GM18499 (cell line): ENCODE data around the gene SMIM38.

ENCODE experiments used
- ATAC-seq: cut with Tn5 transposase; IDR thresholded peaks from one replicate; pipeline ENCODE4 v1.9.1; 2021; ENCODE audit warnings: moderate number of reproducible peaks; ENCODE audit not compliant: insufficient read depth, unreplicated experiment

SMIM38 gene

DNA sequence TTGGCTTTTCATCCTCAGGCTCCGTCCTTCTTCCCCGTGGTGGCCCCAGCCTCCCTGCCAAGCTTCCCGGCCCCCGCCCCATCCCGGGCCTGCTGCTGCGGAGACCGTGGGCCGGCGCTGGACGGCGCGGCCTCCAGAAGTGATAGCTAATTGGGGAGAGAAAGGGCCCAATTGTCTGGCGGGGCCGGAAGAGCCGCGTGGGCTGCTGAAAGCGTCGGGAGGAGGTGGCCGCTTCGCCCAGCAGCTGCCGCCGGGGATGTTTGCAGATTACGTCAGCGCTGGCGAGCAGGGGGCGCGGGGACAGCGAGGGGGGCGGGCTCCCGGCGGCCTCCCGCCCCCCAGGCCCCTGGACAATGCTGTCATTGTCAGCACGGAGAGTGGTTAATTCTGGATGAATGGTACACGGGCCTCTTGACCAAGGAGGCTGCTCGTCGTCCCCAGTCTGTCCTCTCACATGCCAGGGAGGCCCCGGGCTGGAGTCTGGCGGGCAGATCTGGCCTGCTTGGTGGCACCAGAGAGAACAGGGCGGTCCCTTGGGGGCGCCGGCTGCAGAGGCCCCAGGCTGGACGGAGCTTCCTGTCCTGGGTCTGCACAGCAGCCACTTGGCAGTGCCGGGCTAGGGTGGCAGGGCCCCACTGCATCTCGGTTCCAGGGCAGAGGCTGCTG, 1.6 kb downstream of the SMIM38 start:
- ATAC-seq = no peak

DNA sequence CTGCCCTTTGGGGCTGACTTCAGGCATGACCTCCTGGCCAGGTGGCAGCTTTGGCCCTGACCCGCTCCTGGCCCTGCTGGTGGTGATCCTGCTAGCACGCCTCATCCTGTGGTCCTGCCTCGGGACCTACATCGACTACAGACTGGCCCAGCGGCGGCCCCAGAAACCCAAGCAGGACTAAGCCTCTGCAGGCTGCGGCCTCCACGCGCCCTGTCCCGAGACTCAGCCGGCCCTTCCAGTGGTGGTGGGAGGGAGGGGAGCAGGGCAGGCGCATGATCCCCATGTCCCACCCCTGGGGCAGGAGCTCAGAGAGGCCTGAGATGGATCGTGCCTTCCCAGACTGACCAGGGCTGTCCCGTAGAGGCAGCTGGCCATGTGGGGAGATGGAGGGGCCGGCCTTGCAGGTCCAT, 2.1 kb downstream of the SMIM38 start:
- no peak for ATAC-seq

GRCh38 chr11:69158301-69159149, 2.8 kb downstream of the SMIM38 start:
- no peak for ATAC-seq

- no peak for ATAC-seq
These were observed 3.6 kb downstream of the SMIM38 start for GRCh38 chr11:69159150-69159852.

DNA sequence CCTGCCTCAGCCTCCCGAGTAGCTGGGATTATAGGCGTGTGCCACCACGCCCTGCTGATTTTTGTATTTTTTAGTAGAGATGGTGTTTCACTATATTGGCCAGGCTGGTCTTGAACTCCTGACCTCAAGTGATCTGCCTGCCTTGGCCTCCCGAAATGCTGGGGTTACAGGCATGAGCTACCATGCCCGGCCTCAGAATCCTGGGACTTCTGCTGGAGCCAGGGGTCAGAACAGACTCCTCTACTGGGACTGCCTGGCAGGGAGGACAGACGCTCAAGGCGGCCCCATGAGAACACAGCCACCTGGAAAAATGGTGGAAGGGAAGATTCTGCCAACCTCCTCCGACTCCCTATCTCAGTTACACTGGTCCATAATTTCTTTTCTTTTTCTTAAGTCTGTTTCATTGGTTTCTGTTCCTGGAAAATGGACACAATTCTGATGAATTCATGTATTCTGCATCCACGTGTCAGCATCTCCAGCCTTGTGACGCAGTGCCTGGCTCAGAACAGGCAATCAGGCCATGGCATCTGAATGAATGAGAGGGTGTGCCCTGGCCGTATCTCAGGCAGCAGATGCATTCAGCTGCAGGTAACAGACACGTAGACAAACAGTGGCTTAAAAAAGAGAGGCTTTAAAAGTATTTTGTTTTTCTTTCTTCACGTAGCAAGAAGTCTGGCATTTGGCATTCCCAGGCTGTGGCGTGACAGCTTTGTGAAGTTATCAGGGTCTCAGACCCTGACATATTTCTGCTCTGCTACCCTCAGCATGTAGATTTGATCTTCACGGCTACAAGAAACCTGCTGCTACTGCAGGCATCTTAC, 4.8 kb downstream of the SMIM38 start:
- no peak for ATAC-seq

GRCh38 chr11:69161117-69161407, 5.3 kb downstream of the SMIM38 start:
- no peak for ATAC-seq

DNA sequence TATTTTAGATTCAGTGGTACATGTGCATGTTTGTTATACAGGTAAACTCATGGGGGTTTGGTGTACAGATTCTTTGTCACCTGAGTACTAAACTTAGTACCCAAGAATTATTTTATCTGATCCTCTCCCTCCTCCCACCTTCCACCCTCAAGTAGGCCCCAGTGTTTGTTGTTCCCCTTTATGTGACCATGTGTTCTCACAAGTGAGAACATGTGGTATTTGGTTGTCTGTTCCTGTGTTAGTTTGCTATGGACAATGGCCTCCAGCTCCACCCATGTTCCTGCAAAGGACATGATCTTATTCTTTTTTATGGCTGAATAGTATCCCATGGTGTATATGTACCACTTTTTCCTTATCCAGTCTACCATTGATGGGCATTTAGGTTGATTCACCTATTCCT, 6.8 kb downstream of the SMIM38 start:
- ATAC-seq = no peak

DNA sequence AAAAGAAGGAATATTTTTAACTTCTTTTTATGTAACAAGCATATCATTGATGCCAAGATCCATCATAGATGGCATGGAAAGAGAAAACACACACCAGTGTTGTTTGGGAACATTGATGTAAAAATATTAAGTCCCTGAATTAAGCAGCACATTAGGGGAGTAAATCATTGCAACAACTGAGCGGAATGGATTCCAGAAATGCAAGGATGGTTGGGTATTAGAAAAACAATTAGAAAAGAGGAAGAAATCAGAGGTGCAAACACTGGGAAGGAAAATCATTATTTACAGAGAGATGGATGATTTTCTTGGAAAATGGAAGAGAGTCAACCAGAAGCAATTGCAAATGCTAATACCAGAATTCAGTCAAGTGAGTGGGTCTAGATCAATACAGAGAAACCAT, 8.1 kb downstream of the SMIM38 start:
- ATAC-seq = no peak

GRCh38 chr11:69164824-69165223, 9.1 kb downstream of the SMIM38 start:
- no peak for ATAC-seq

DNA sequence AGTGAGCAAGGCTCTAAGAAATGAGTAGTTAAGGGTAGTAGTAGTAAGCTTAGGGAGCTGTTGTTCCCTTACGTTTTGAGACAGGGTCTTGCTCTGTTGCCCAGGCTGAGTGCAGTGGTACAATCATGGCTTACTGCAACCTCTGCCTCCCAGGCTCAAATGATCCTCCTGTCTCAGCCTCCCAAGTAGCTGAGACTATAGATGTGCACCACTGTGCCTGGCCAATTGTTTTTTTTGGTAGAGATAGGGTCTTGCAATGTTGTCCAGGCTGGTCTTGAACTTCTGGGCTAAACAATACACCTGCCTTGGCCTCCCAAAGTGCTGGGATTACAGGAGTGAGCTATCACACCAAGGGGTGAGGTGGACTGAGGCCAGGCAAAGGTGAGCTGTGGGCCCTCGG, 10.0 kb downstream of the SMIM38 start:
- no peak for ATAC-seq

DNA sequence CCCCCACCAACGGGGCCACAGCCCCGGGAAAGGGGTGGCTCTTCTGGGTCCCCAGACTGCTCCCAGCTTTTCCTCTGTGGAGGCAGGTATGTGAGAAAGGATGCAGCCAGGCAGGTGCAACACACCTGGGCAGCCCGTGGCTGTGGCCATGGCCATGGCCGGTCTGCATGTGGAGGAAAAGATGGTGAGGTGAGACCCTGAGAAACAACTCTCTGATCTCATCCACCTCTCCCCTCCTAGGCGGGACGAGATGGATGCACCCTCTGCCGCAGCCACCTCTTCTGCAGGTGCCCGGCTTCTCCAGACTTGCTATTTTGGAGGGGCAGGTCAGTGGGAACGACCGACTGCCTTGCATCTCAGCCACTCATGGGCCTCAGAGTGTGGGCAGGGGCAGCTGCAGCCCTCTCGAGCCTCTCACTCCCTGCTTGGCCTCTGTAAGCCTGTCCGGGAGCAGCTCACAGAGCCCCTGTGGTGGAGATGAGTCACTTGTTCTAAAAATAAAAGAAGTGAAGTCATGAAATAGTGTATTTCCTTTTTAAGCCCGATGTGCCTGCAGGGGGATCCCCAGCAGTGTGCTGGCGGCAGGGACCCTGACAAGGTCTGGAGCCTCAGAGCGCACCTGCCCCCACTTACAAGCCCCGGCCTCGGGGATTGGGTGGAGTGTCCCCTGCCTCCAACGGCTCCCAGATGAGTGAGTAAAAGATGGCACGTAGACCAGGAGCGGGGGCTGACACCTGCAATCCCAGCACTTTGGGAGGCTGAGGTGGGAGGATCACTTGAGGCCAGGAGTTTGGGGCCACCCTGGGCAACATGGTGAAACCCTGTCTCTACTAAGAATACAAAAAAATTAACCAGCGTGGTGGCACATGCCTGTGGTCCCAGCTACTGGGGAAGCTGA, 10.7 kb downstream of the SMIM38 start:
- peak; percentile 75 for ATAC-seq

- no peak for ATAC-seq
These were observed 11.6 kb downstream of the SMIM38 start for GRCh38 chr11:69167130-69167915.

DNA sequence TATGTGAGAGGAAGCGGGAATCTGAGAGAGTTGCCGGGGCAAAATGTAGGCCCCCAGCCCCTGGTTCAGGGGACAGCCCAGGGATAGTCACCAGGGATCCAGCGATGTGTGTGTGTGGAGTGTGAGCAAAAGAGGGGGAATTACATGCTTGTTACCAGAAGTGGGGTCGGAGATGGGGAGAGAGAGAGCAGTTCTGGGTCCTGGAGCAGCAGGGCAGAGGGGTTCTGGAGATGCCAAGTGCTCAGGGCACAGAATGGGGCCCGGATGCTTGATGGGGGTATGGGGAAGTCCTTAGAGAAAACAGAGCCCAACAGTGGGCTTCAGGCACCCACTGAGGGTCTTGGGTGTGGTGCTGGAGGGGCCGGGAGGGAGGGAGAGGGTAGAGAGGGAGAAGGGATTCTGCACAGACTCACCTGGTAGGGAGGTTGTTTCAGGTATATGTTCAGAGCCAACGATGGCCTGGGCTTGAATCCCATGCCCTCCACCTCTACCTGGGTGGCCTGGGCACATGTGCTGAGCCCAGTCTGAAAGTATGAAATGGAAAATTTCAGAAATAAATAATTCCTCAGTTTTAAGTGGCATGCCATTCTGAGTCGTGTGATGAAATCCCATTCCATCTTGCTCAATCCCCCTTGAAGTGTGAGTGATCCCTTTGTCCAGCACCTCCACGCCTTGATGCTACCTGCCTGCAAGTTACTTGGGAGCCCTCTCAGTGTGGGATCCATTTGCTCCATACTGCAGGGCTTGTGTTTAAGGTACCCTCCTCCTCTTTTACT, 12.4 kb downstream of the SMIM38 start:
- no peak for ATAC-seq

DNA sequence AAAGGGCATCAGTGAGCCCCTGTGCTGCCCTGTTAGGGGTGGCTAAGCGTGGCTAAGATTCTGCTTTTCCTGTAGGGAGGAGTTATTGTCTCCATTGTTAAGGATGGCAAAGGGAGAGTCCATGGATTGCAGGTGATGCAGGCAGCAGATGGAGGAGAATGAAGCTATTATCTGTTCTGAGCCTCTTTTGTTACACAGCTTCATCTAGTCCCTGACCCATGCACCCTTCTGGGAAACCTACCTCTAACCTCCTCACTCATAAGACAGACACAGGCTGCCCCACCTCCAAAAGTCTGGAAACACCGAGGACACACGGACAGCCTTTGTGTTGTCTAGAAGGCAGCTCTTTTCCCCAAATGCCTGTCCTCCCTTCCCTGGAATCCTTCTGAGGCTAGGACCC, 13.7 kb downstream of the SMIM38 start:
- ATAC-seq = no peak

- ATAC-seq = no peak
These were observed 15.0 kb downstream of the SMIM38 start for GRCh38 chr11:69170704-69171103.

DNA sequence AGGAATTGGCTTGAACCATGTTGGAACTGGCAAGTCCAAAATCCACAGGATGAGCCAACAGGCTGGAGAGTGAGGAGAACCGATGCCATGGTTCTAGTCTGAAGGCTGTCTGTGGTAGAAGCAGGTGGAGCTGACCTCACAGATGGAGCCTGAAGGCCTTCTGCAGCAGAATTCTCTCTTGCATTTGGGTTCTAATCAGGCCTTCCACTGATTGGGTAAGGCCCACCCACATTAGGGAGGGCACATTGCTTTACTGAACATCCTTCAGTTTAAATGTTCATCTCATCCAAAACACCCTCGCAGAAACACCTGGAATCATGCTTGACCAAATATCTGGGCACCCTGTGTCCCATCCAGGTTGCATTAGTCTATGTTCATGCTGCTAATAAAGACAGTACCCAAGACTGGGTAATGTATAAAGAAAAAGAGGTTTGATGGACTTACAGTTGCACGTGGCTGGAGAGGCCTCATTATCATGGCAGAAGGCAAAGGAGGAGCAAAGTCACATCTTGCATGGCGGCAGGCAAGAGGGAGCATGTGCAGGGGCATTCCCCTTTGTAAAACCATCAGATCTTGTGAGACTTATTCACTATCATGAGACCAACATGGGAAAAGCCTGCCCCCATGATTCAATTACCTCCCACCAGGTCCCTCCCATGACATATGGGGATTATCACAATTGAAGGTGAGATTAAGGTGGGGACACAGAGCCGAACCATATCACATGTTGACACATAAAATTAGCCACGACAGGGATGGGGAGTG, 15.9 kb downstream of the SMIM38 start:
- no peak for ATAC-seq

DNA sequence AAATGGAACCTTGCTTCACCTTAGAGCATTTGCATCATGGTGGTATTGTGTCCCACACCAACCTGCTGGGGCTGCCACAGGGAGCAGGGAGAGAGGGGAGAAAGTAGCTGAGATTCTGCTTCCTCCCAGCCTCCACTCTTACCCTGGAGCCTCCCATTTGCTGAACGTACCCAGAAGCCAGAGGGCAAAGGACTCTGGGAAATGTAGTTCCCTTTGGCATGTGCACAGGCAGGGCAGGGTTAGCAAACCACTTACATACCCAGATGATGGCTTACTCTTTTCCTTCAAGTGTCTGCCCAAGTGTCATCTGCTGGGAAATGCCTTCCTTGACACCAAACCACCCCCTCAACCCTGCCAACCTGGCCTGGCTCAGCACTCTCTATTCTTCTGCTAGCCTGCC, 16.9 kb downstream of the SMIM38 start:
- ATAC-seq = no peak
